ENCODE measurements around the gene CBX6. TPM values are rescaled to one million over a fixed set of nuclear protein-coding genes. Genes with fewer than 3 reads are reported as not detected.

The CBX6 gene
- polyA plus RNA-seq, 4 donors: 37.2 to 47.8 (median 40.3) TPM

DNA sequence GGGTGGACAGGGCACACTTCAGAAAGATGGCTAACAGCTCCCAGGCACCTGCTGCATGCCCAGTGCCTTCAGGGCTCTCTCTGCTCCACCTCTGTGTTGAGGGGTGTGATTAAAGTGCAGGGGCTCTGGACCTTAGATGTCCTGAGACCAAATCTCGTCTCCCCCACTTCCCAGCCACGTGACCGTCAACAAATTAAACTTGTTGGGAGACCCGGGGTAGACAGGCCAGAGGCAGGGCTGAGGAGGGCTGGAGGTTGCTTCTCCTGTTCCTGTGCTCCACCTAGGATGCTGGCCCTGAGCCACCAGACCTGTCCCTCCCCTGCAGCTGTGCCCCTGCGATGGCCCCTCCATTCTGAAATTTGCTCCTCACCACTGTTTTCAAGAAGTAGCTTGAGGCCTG is 45.2 kb downstream of the CBX6 start:
- DNase-seq (ENCODE audit: low read depth in 4 of 4, low spot score in 3 of 4): no peak

DNA sequence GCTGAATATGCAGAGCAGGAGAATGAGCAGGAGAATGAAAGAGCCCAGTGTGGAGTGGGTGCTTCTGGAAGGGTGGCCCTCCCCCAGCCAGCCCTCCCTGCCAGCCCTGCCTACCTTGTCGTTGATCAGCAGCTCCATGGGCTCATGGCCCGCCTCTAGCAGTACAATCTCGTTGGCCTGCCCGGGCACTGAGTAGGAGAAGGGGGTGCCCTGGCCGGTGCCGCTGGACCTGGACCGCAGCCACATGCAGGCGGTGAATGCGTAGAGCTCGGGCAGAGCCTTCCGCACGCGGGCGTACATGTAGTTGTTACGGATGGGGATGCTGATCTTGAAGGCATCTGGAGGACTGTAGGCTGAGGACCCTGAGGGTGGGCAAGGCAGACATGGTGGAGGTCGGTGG is 45.6 kb downstream of the CBX6 start:
- no peak for DNase-seq (ENCODE audit: low read depth in 4 of 4, low spot score in 3 of 4)

GRCh38 chr22:38824585-38824984 is 47.4 kb downstream of the CBX6 start:
- peak; percentile 72 to 84 (median 82) for DNase-seq (ENCODE audit: low read depth in 4 of 4, low spot score in 3 of 4)

DNA sequence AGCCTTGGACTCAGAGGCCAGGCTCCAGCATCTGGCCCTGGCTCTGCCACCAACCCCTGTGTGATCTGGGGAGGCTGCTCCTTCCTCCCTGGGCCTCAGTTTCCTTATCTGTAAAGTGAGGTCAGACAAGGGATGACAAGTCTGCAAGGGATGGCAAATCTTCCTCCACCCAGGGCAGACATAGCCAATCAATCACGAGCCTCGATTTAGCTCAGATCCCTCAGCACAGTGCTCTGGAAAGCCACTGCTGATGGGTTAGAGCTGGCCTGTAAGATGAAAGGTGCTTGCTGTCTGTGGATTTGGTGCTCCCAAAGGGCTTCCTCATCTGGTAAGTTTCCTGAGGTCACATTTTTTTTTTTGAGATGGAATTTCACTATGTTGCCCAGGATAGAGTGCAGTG is 48.4 kb downstream of the CBX6 start:
- no peak for DNase-seq (ENCODE audit: low read depth in 4 of 4, low spot score in 3 of 4)

GRCh38 chr22:38823076-38823475 is 48.9 kb downstream of the CBX6 start:
- no peak for DNase-seq (ENCODE audit: low read depth in 4 of 4, low spot score in 3 of 4)

- no peak for DNase-seq (ENCODE audit: low read depth in 4 of 4, low spot score in 3 of 4)
Measured at GRCh38 chr22:38820020-38820419, 52.0 kb downstream of the CBX6 start.

DNA sequence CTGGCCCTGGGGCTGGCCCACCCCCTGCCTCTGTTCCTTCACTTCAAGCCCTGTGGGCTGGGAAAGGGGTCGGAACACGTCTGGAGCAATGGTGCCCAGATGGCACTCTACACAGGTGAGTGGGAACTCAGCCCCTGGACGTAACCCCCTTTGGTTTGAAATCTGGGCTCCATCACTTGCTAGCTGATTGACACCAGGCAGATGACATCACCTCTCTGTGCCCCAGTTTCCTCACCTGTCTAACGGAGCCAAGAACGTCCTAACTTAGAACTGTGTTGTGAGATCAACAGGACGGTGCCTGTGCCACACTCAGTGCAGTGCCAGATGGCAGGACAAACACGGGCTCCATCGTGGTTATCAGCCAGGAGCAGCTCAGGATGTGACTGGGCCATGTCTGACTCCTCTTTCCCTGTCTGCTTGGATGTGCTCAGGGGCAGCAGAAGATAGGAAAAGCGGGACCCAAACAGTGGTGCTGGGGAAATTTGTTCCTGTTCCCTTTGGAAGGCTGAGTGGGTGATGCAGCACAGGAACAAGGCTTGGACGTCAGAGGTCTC is 52.6 kb downstream of the CBX6 start:
- DNase-seq (ENCODE audit: low read depth in 4 of 4, low spot score in 3 of 4): no peak

GRCh38 chr22:38817196-38817595 is 54.8 kb downstream of the CBX6 start:
- DNase-seq (ENCODE audit: low read depth in 4 of 4, low spot score in 3 of 4): no peak

GRCh38 chr22:38815842-38816241 is 56.2 kb downstream of the CBX6 start:
- no peak for DNase-seq (ENCODE audit: low read depth in 4 of 4, low spot score in 3 of 4)

Other genes with a start within 250 kb of the CBX6 start
- 1 to 10 TPM; 4.3 to 8.0 (median 5.0) TPM for gene FAM227A, start 215.8 kb downstream of the CBX6 start, polyA plus RNA-seq (ENCODE audit: insufficient read length in 4 of 4)
- 10 to 100 TPM; 57.3 to 61.9 (median 61.2) TPM for gene CBY1, start 215.6 kb downstream of the CBX6 start, polyA plus RNA-seq (ENCODE audit: insufficient read length in 4 of 4)
- 100 to 1,000 TPM in 2 of 4 donors, 10 to 100 TPM in 2; 96.7 to 105 (median 101) TPM for gene TOMM22, start 190.3 kb downstream of the CBX6 start, polyA plus RNA-seq (ENCODE audit: insufficient read length in 4 of 4)
- gene JOSD1, start 171.3 kb downstream of the CBX6 start, polyA plus RNA-seq (ENCODE audit: insufficient read length in 4 of 4): 10 to 100 TPM; 37.9 to 45.2 (median 40.3) TPM
- 10 to 100 TPM; 41.4 to 48.3 (median 42.6) TPM for gene GTPBP1, start 166.3 kb downstream of the CBX6 start, polyA plus RNA-seq (ENCODE audit: insufficient read length in 4 of 4)
- gene SUN2, start 116.2 kb downstream of the CBX6 start, polyA plus RNA-seq (ENCODE audit: insufficient read length in 4 of 4): 10 to 100 TPM; 54.3 to 67.7 (median 56.6) TPM
- gene DNAL4, start 78.1 kb downstream of the CBX6 start, polyA plus RNA-seq (ENCODE audit: insufficient read length in 4 of 4): 10 to 100 TPM; 36.4 to 42.1 (median 36.7) TPM
- 1 to 10 TPM; 4.6 to 5.2 (median 4.7) TPM for gene NPTXR, start 28.2 kb downstream of the CBX6 start, polyA plus RNA-seq (ENCODE audit: insufficient read length in 4 of 4)
- gene APOBEC3A, start 85.4 kb upstream of the CBX6 start, polyA plus RNA-seq (ENCODE audit: insufficient read length in 4 of 4): not detected
- gene APOBEC3B, start 110.1 kb upstream of the CBX6 start, polyA plus RNA-seq (ENCODE audit: insufficient read length in 4 of 4): 1 to 10 TPM; 5.9 to 8.4 (median 7.6) TPM
- 10 to 100 TPM in 1 of 4 donors, 1 to 10 TPM in 3; 8.6 to 10.8 (median 9.6) TPM for gene APOBEC3C, start 142.0 kb upstream of the CBX6 start, polyA plus RNA-seq (ENCODE audit: insufficient read length in 4 of 4)
- 1 to 10 TPM in 3 of 4 donors, under 1 TPM in 1; 0.64 to 1.5 (median 1.1) TPM for gene APOBEC3D, start 148.9 kb upstream of the CBX6 start, polyA plus RNA-seq (ENCODE audit: insufficient read length in 4 of 4)
- 1 to 10 TPM; 5.9 to 9.8 (median 7.2) TPM for gene APOBEC3F, start 168.6 kb upstream of the CBX6 start, polyA plus RNA-seq (ENCODE audit: insufficient read length in 4 of 4)
- 1 to 10 TPM; 6.6 to 9.8 (median 8.1) TPM for gene APOBEC3G, start 205.1 kb upstream of the CBX6 start, polyA plus RNA-seq (ENCODE audit: insufficient read length in 4 of 4)
- under 1 TPM in 2 of 4 donors, not detected in 2; 0.20 to 0.27 TPM for gene APOBEC3H, start 225.0 kb upstream of the CBX6 start, polyA plus RNA-seq (ENCODE audit: insufficient read length in 4 of 4)